Hepatocyte (in vitro differentiated cells): ENCODE measurements around the gene SPATS2. TPM values are rescaled to one million over a fixed set of nuclear protein-coding genes. Genes with fewer than 3 reads are reported as not detected.
"Not testable (repeated sequence)": the region's sequence is repeated elsewhere in the genome, so short reads cannot be mapped to it uniquely, and the experiment has no call there.

ENCODE experiments used
- DNase-seq: peaks from one replicate; pipeline ENCODE4 v3.0.0-alpha.2; 2016; ENCODE audit warnings: low spot score
- H2AFZ ChIP-seq: fragments of 200-600 bp; sonication (generic); 2 replicates; pipeline ENCODE4 v1.6.0; 2016; ENCODE audit warnings: antibody characterized with exemption, mild to moderate bottlenecking
- H3K27ac ChIP-seq: fragments of 200-600 bp; sonication (generic); 2 replicates; pipeline ENCODE4 v1.5.1; 2016; ENCODE audit warnings: mild to moderate bottlenecking
- H3K27me3 ChIP-seq: fragments of 200-600 bp; sonication (generic); 2 replicates; pipeline ENCODE4 v1.6.1; 2016
- H3K36me3 ChIP-seq: fragments of 200-600 bp; sonication (generic); replicated peaks from 2 replicates; pipeline ENCODE4 v1.5.1; 2016; ENCODE audit warnings: low read depth; ENCODE audit not compliant: insufficient read depth
- H3K4me1 ChIP-seq: fragments of 200-600 bp; sonication (generic); 2 replicates; pipeline ENCODE4 v1.5.1; 2016; ENCODE audit warnings: mild to moderate bottlenecking, moderate library complexity; ENCODE audit not compliant: insufficient read depth
- H3K4me2 ChIP-seq: fragments of 200-600 bp; sonication (generic); 2 replicates; pipeline ENCODE4 v1.6.0; 2016
- H3K4me3 ChIP-seq: fragments of 200-600 bp; sonication (generic); 2 replicates; pipeline ENCODE4 v1.5.1; 2016; ENCODE audit warnings: mild to moderate bottlenecking
- H3K79me2 ChIP-seq: fragments of 200-600 bp; sonication (generic); 2 replicates; pipeline ENCODE4 v1.6.0; 2017; ENCODE audit warnings: mild to moderate bottlenecking
- H3K9me2 ChIP-seq: fragments of 200-600 bp; sonication (generic); replicated peaks from 2 replicates; pipeline ENCODE4 v1.6.0; 2017; ENCODE audit warnings: mild to moderate bottlenecking; ENCODE audit not compliant: insufficient read depth
- H3K9me3 ChIP-seq: fragments of 200-600 bp; sonication (generic); 2 replicates; pipeline ENCODE4 v1.5.1; 2016; ENCODE audit warnings: low read depth, mild to moderate bottlenecking
- H4K20me1 ChIP-seq: fragments of 200-600 bp; sonication (generic); 2 replicates; pipeline ENCODE4 v1.6.0; 2016; ENCODE audit warnings: mild to moderate bottlenecking; ENCODE audit not compliant: insufficient read depth, poor library complexity, severe bottlenecking
- CTCF ChIP-seq: fragments of 200-600 bp; sonication (generic); IDR thresholded peaks from 2 replicates; pipeline ENCODE4 v1.5.1; 2016; ENCODE audit warnings: antibody characterized with exemption, mild to moderate bottlenecking; ENCODE audit not compliant: poor library complexity
- EZH2 ChIP-seq: fragments of 200-600 bp; sonication (generic); IDR thresholded peaks from 2 replicates; pipeline ENCODE4 v1.6.1; 2016; ENCODE audit warnings: antibody characterized with exemption, mild to moderate bottlenecking, borderline replicate concordance
- EZH2phosphoT487 ChIP-seq: fragments of 200-600 bp; sonication (generic); IDR thresholded peaks from one replicate; pipeline ENCODE4 v1.6.1; 2018; ENCODE audit warnings: antibody characterized with exemption, mild to moderate bottlenecking, low read depth, moderate library complexity; ENCODE audit not compliant: unreplicated experiment, severe bottlenecking
- WGBS: methylation state at CpG from one replicate; pipeline ENCODE4 v1.1.6; 2016; ENCODE audit warnings: low lambda C conversion rate; ENCODE audit errors: missing lambda C conversion rate; 5-methylcytosine and 5-hydroxymethylcytosine counted together
- polyA plus RNA-seq: library from polyadenylated mRNA; unstranded; fragments of >200 nt; fragmentation: Nextera tagmentation; extraction: Ambion mirVana; gene quantifications from 2 replicates; pipeline ENCODE4 v1.2.1, GENCODE V29; 2016
- total RNA-seq: library from RNA; depleted of rRNA; stranded (reverse); fragments of >200 nt; gene quantifications from 2 replicates; pipeline ENCODE4 v1.2.3, GENCODE V29; 2014

Gene SPATS2
- 24.9 and 26.5 TPM in 2 replicates for total RNA-seq
- polyA plus RNA-seq: 36.8 and 39.8 TPM in 2 replicates

DNA sequence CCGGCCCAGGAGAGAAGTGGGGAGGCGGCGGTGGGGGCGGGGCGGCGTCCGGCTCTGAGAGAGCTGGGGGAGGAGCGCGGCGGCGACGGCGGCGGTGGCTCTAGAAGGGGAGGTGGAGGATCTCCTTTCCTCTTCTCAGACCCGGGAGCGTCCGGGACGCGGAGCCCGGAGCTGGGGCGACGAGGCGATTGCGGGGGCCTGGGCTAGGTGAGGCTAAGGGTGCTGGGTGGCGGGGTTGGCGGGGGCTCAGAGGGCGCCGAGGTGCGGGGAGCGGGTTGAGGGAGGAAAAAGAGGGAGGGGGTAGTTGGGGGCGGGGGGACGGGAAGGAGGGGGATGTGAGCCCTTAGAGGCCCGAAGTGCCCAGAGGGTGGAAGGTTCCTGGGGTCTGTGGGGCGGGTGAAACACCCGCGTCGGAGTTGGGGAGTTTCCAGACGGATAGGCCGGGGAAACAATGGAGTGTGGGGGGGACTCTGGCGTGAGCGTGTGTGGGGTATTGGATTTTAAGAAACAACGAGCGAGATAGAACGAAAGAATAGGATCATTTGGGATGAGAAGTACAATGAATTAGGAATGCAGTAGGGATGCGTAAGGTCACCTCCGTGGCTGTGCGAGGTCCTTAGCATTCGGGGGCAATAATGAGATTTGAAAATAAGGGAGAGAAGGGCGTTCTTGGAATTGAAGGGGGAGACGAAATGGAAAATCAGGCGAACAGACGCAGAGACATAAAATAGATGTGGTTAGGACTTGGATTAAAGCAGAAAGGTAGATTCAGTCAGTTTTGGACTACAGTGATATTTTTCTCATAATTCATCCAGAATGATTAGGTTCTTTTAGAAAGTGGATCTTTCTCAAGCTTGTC, at the start of gene SPATS2:
TSS of gene SPATS2 (plus strand) at position 82 of the 859 bp plus-strand sequence. CDS start 93,551 bp downstream, outside the sequence.
- peak within 1 kb of the TSS; percentile 92 for H2AFZ ChIP-seq
- peak within 1 kb of the TSS; percentile 97 for H3K27ac ChIP-seq
- peaks cover 8% of the 10 kb centered on the region for H4K20me1 ChIP-seq
- WGBS: under 1% methylated on average over 19 of the region's 52 CpGs
- TF ChIP-seq EZH2: no peak
- no peak for TF ChIP-seq EZH2phosphoT487
- no peak for TF ChIP-seq CTCF
- no peak for DNase-seq
- no peaks in the 10 kb centered on the region for H3K27me3 ChIP-seq
- no peaks in the 10 kb centered on the region for H3K9me2 ChIP-seq
- H3K9me3 ChIP-seq: no peaks in the 10 kb centered on the region
- peak within 1 kb of the TSS; percentile 80 for H3K4me3 ChIP-seq
- peaks cover 49% of the 10 kb centered on the region for H3K79me2 ChIP-seq
- H3K36me3 ChIP-seq: no peaks in the 10 kb centered on the region
- peak within 1 kb of the TSS; percentile 91 for H3K4me2 ChIP-seq
- H3K4me1 ChIP-seq: peaks cover 22% of the 10 kb centered on the region

DNA sequence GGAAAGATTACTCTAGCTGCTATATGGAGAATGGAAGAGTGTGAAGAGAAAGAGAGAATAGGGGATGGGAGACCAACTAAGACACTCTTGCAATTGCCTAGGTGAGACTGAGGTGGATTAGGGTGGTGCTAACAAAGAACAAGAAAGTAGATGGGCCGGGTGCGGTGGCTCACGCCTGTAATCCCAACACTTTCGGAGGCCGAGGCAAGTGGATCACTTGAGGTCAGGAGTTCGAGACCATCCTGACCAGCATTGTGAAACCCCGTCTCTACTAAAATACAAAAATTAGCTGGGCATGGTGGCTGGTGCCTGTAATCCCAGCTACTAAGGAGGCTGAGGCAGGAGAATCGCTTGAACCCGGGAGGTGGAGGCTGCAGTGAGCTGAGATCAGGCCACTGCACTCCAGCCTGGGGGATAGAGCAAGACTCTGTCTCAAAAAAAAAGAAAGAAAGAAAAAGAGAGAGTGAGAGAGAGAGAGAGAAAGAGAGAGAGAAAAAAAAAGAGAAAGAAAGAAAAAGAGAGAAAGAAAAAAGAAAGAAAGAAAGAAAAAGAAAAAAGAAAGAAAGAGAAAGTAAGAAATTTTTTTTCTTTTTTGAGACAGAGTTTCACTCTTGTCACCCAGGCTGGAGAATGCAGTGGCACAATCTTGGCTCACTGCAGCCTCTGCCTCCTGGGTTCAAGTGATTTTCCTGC, 46.7 kb upstream of the SPATS2 start:
- DNase-seq, H3K9me2 ChIP-seq, H3K27me3 ChIP-seq, H3K4me1 ChIP-seq, H2AFZ ChIP-seq, H3K4me3 ChIP-seq, H3K4me2 ChIP-seq, H3K36me3 ChIP-seq, H3K9me3 ChIP-seq, H3K27ac ChIP-seq, H3K79me2 ChIP-seq, H4K20me1 ChIP-seq: not testable (repeated sequence)
- 90% methylated on average over 9 of the region's 9 CpGs for WGBS

GRCh38 chr12:49322367-49322707, 44.9 kb upstream of the SPATS2 start:
- TF ChIP-seq EZH2phosphoT487 (no peak), CTCF (no peak), EZH2 (no peak)
- Histone ChIP-seq H2AFZ (peak overlapping the region; percentile 77), H3K4me2 (peak overlapping the region; percentile 80), H3K36me3 (no peaks in the 10 kb centered on the region), H3K27ac (peak overlapping the region; percentile 4), H3K79me2 (peaks cover 7% of the 10 kb centered on the region), H3K9me3 (no peaks in the 10 kb centered on the region), H3K9me2 (no peaks in the 10 kb centered on the region), H3K4me1 (peaks cover 5% of the 10 kb centered on the region), H3K27me3 (no peaks in the 10 kb centered on the region), H4K20me1 (no peaks in the 10 kb centered on the region), H3K4me3 (peak overlapping the region; percentile 34)
- peak; percentile 8 for DNase-seq
- WGBS: 35% methylated on average over 10 of the region's 12 CpGs

DNA sequence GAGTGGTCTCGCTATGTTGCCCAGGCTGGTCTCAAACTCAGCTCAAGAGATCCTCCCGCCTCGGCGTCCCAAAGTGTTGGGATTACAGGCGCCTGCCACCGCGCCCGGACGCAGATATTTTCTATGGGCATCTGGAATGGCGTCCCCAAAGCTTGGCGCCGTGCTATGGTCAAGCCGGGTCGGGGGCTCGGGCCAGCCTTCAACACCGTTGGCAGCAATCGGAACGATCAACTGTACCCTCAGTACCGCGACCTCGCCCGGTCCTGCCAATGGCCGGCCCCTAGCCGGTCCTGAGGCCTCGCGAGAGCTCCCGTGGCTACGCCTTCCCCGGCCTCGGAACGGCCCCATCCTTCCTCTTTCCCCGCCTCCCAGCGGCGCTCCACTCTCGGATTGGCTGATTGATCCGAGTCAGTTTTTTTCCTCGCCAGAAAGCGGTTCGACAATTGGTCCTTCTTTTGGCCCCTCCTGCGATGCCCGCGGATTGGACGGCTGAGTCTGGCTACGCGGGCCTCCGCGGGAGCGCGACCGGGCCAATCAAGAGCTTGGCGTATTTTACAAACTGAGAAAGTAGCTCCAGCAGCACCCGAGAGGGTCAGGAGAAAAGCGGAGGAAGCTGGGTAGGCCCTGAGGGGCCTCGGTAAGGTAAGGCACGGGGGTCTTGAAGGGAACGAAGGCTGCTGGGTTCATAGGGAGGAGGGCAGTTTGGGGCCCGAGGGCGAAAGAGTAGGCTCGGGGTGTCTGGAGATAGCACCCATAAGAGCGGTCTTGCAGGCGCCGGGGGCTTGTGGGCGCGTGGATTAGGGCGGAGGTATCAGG, 44.3 kb upstream of the SPATS2 start, which contains the start of gene TROAP:
TSS of gene TROAP (plus strand) at position 548 of the 816 bp plus-strand sequence. CDS start 354 bp downstream, outside the sequence.
- WGBS: 1% methylated on average over 64 of the region's 65 CpGs

More for the DNA sequence above, 44.3 kb upstream of the SPATS2 start, which contains the start of gene TROAP:
- Histone ChIP-seq H3K79me2 (peaks cover 7% of the 10 kb centered on the region), H2AFZ (peak within 1 kb of the TSS; percentile 77), H3K27ac (peak within 1 kb of the TSS; percentile 4), H3K27me3 (no peaks in the 10 kb centered on the region), H3K9me3 (no peaks in the 10 kb centered on the region), H3K4me2 (peak within 1 kb of the TSS; percentile 80), H3K4me3 (peak within 1 kb of the TSS; percentile 34), H4K20me1 (no peaks in the 10 kb centered on the region), H3K9me2 (no peaks in the 10 kb centered on the region), H3K4me1 (peaks cover 5% of the 10 kb centered on the region), H3K36me3 (no peaks in the 10 kb centered on the region)
- no peak for TF ChIP-seq EZH2
- no peak for TF ChIP-seq CTCF
- TF ChIP-seq EZH2phosphoT487: no peak
- DNase-seq: peak; percentile 99
